Ishikawa (cell line): ENCODE results near the gene VIPR2.

Source experiments
- EP300 ChIP-seq: IDR thresholded peaks from 2 replicates; pipeline ENCODE4 v1.6.1; 2012; ENCODE audit warnings: borderline replicate concordance
- RAD21 ChIP-seq: IDR thresholded peaks from 2 replicates; pipeline ENCODE4 v1.6.1; 2012; ENCODE audit warnings: low read depth
- REST ChIP-seq: IDR thresholded peaks from 2 replicates; pipeline ENCODE4 v1.6.1; 2012; ENCODE audit warnings: low read depth, mild to moderate bottlenecking

DNA sequence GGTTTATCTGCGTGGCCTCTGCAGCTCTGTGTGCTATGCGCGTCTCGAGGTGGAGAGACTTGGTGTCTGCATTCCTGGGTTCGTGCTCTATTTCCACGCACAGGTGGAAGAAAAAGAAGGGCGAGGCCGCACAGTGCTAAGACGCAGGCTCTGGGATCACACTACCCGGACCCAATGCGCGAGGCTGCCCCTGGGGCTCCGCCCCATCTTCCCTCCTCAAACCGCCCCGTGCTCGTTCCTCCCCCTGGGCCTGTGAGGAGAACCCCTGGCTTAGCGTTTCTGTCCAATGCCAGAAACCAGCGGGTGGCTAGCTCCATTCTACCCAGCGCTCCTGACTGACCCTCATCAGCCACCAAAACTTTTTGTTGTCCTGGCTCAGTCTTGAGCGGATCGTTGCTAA is 145.2 kb downstream of the VIPR2 start:
- TF ChIP-seq RAD21 (no peak), REST (no peak), EP300 (no peak)
